GM18951 (cell line): Measurements from ENCODE around the gene EIF1AY.

Source experiments
- POLR2A ChIP-seq: IDR thresholded peaks from 4 replicates; pipeline ENCODE4 v1.6.1; 2011; ENCODE audit warnings: mild to moderate bottlenecking; ENCODE audit not compliant: insufficient read length, insufficient read depth; ENCODE audit errors: extremely low read depth
- in situ Hi-C: fragments of 300-500 bp; cut with MboI; formaldehyde crosslinking; loops from one replicate; pipeline ENCODE4 v1.12.0; 2022; ENCODE audit warnings: low sequenced_read_pairs, mixed read lengths, inconsistent platforms; ENCODE audit not compliant: unreplicated experiment

EIF1AY gene

GRCh38 chrY:20578206-20578605, 2.6 kb downstream of the EIF1AY start:
- no peak for TF ChIP-seq POLR2A
- in situ Hi-C loops: no loop called here

DNA sequence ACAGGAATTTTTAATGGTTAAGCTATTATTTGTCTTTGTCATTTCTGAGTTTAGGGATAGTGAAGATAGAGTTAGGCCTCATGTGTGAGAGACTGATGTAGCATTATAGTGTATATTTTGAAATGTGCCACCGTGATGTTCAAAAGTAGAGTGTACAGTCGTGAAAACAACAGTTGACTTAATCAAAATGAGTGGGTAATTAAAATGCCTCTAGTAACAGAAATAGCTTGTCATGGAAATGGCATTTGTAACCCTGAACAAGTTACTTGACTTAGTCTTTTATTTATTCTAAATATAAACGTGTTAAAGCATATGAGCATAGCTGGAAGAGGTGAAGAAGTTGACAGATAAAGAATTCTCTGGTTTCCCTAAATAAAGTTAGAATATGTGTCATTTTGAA, 6.1 kb downstream of the EIF1AY start:
- in situ Hi-C loops: no loop called here
- TF ChIP-seq POLR2A: no peak

GRCh38 chrY:20586161-20586560, 10.6 kb downstream of the EIF1AY start:
- in situ Hi-C loops: no loop called here
- TF ChIP-seq POLR2A: no peak
